IMR-90 (cell line): ENCODE measurements around the gene GPX3. TPM values are rescaled to one million over a fixed set of nuclear protein-coding genes. Genes with fewer than 3 reads are reported as not detected.

Source experiments
- CEBPB ChIP-seq: IDR thresholded peaks from 2 replicates; pipeline ENCODE4 v1.6.1; 2012; ENCODE audit warnings: low read depth, low read length, improper control_type of control experiment
- CHD1 ChIP-seq: IDR thresholded peaks from 2 replicates; pipeline ENCODE4 v1.6.1; 2012; ENCODE audit warnings: low read depth, low read length, improper control_type of control experiment
- RAD21 ChIP-seq: IDR thresholded peaks from 2 replicates; pipeline ENCODE4 v1.6.1; 2012; ENCODE audit warnings: low read length, improper control_type of control experiment
- USF2 ChIP-seq: fragments of 150-350 bp; IDR thresholded peaks from 2 replicates; pipeline ENCODE4 v1.6.1; 2017; ENCODE audit warnings: mild to moderate bottlenecking, antibody characterized with exemption, low read length, low read depth
- polyA plus RNA-seq, 3 experiments: library from polyadenylated mRNA; depleted of rRNA; stranded (reverse); fragments of >200 nt; gene quantifications; 2 replicates each; pipeline ENCODE4 v1.2.3, GENCODE V29; 2012; ENCODE audit warnings: low replicate concordance in 1 of 3
- total RNA-seq: library from RNA; depleted of rRNA; stranded (reverse); fragments of >200 nt; gene quantifications from 2 replicates; pipeline ENCODE4 v1.2.3, GENCODE V29; 2012

The GPX3 gene
- total and polyA plus RNA-seq, 2 of the 4 experiments (the other 2 are of a cell fraction), result 0.36 to 1.0 TPM

DNA sequence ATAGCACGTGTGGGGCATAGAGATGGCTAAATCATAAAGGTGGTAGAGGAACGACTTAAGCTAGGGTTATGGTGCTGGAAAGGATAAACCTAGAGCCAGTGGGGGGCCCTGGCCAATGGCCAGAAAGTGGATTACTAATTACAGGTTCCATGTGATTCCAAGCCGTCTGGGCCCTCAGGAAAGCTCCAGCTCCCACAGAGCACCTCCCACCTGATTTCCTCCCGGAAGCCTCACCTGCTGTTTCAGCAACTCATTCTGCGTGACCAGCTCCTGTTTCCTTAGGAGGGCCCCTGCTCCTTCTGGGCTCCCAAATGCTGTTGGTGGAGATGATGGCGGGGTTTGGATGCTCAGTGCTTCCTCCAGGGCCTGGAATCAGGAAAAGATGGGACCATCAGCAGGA is 16.2 kb downstream of the GPX3 start (continued):
- TF ChIP-seq USF2 (no peak), CHD1 (no peak), RAD21 (no peak), CEBPB (no peak)
